ENCODE results near the gene C6orf47. TPM values are rescaled to one million over a fixed set of nuclear protein-coding genes. Genes with fewer than 3 reads are reported as not detected.

The C6orf47 gene
- total and polyA plus RNA-seq, 4 donors: 18.9 to 26.8 (median 24.0) TPM

DNA sequence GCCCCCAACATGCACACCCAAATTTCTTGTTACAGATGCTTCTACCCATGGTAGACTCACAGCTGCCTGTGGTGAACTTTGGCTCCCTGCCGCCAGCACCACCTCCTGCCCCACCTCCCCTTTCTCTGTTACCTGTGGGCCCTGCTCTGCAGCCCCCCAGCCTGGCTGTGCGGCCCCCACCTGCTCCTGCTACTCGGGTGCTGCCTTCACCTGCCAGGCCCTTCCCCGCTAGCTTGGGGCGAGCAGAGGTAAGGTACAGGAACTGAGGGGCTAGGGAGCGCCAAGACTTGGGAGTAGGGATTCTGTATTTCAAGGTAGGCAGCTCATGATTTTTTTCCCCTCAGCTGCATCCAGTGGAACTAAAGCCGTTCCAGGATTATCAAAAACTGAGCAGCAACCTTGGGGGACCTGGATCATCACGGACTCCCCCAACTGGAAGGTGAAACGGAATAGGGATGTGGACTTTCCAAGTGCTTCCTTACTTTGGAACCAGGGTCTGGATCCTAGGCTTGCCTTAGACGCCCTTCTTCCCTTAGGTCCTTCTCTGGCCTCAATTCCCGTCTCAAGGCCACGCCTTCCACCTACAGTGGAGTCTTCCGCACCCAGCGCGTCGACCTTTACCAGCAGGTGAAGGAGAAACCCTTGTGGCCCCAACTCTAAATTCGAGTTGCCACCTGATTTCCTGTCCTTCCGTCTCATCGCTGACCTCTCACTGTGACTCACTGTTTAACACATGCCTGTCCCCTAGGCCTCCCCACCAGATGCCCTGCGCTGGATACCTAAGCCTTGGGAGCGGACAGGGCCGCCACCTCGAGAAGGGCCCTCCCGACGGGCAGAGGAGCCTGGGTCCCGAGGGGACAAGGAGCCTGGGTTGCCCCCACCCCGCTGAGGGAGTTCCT lies 23.6 kb downstream of the C6orf47 start:
- H3K9me3 ChIP-seq (ENCODE audit: control insufficient read depth in 4 of 4, insufficient read depth in 3 of 4, low read length in 3 of 4): no peaks in the 10 kb centered on the region
- DNase-seq (no peak), ATAC-seq (ENCODE audit: insufficient read depth, low FRiP score) (no peak)
- TF ChIP-seq, protein P1, sequence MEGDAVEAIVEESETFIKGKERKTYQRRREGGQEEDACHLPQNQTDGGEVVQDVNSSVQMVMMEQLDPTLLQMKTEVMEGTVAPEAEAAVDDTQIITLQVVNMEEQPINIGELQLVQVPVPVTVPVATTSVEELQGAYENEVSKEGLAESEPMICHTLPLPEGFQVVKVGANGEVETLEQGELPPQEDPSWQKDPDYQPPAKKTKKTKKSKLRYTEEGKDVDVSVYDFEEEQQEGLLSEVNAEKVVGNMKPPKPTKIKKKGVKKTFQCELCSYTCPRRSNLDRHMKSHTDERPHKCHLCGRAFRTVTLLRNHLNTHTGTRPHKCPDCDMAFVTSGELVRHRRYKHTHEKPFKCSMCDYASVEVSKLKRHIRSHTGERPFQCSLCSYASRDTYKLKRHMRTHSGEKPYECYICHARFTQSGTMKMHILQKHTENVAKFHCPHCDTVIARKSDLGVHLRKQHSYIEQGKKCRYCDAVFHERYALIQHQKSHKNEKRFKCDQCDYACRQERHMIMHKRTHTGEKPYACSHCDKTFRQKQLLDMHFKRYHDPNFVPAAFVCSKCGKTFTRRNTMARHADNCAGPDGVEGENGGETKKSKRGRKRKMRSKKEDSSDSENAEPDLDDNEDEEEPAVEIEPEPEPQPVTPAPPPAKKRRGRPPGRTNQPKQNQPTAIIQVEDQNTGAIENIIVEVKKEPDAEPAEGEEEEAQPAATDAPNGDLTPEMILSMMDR (IDR thresholded peaks at IDR 0.05; ENCODE audit: control extremely low read depth, extremely low read depth): no peak
- H3K36me3 ChIP-seq (ENCODE audit: control insufficient read depth in 4 of 4, insufficient read depth in 4 of 4, low read length in 4 of 4): peaks cover 61 to 84% (median 70%) of the 10 kb centered on the region in 4 donors
- H3K4me1 ChIP-seq (ENCODE audit: control insufficient read depth in 5 of 5, insufficient read depth in 5 of 5, low read length in 5 of 5): no peaks in the 10 kb centered on the region
- H3K27ac ChIP-seq (ENCODE audit: low read depth in 1 of 2, low read length in 1 of 2): no peak overlapping the region
- H3K9ac ChIP-seq (ENCODE audit: insufficient read depth in 1 of 2, low read length in 2 of 2): no peak overlapping the region
- 85 to 86% methylated on average over 27 of the region's 27 CpGs for WGBS, 2 donors
- no peaks in the 10 kb centered on the region for H3K27me3 ChIP-seq (ENCODE audit: control insufficient read depth in 3 of 3, insufficient read depth in 3 of 3, low read length in 2 of 3)
- no peak overlapping the region for H3K4me3 ChIP-seq

DNA sequence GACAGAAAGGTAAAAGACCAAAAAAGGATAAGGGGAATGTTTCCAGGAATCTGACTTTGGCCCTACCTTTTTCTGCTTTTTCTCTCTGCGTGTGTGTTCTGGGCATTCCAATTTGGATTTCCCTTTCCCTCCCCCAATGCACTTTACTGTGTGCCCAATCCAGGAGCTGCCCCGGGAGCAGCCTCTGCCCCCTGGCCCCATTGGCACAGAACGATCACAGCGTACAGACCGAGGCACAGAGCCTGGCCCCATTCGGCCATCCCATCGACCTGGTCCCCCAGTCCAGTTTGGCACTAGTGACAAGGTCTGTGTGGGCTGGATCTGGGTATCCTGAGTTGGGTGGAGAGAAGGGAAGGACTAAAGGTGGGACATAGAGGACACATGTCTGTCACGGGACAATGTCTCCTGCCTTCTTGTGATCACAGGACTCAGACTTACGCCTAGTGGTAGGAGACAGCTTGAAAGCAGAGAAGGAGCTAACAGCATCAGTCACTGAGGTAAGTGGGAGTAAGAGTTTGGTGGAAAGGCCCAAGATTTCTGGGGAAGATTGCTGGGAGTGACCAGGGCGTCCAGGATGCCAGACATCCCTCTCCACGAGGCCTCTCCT lies 25.5 kb downstream of the C6orf47 start:
- ATAC-seq (ENCODE audit: insufficient read depth, low FRiP score) (no peak), DNase-seq (no peak)
- H3K4me1 ChIP-seq (ENCODE audit: control insufficient read depth in 5 of 5, insufficient read depth in 5 of 5, low read length in 5 of 5): no peaks in the 10 kb centered on the region
- no peak overlapping the region for H3K4me3 ChIP-seq
- no peaks in the 10 kb centered on the region for H3K27me3 ChIP-seq (ENCODE audit: control insufficient read depth in 3 of 3, insufficient read depth in 3 of 3, low read length in 2 of 3)
- 87 to 90% methylated on average over 11 of the region's 11 CpGs for WGBS, 2 donors
- TF ChIP-seq, protein P1 (IDR thresholded peaks at IDR 0.05; ENCODE audit: control extremely low read depth, extremely low read depth): no peak
- no peaks in the 10 kb centered on the region for H3K9me3 ChIP-seq (ENCODE audit: control insufficient read depth in 4 of 4, insufficient read depth in 3 of 4, low read length in 3 of 4)
- H3K27ac ChIP-seq (ENCODE audit: low read depth in 1 of 2, low read length in 1 of 2): no peak overlapping the region
- peaks cover 55 to 83% (median 61%) of the 10 kb centered on the region in 4 donors for H3K36me3 ChIP-seq (ENCODE audit: control insufficient read depth in 4 of 4, insufficient read depth in 4 of 4, low read length in 4 of 4)
- no peak overlapping the region for H3K9ac ChIP-seq (ENCODE audit: insufficient read depth in 1 of 2, low read length in 2 of 2)

DNA sequence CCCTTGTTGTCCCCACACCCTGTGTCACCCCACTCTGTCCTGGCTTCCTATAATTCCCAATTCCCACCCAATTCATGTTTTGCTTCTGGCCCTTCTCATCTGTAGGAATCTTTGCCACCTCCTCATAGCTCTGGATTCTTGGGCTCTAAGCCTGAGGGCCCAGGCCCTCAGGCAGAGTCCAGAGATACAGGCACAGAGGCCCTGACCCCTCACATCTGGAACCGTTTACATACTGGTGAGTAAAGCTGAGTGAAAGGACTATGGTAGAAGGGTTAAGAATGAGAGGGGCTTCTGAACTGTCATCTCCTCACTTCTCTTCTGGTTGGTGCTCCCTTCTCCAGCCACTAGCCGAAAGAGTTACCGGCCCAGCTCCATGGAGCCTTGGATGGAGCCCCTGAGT lies 26.4 kb downstream of the C6orf47 start:
- no peaks in the 10 kb centered on the region for H3K27me3 ChIP-seq (ENCODE audit: control insufficient read depth in 3 of 3, insufficient read depth in 3 of 3, low read length in 2 of 3)
- H3K4me3 ChIP-seq: no peak overlapping the region
- DNase-seq (no peak), ATAC-seq (ENCODE audit: insufficient read depth, low FRiP score) (no peak)
- no peaks in the 10 kb centered on the region for H3K4me1 ChIP-seq (ENCODE audit: control insufficient read depth in 5 of 5, insufficient read depth in 5 of 5, low read length in 5 of 5)
- peaks cover 50 to 82% (median 60%) of the 10 kb centered on the region in 4 donors for H3K36me3 ChIP-seq (ENCODE audit: control insufficient read depth in 4 of 4, insufficient read depth in 4 of 4, low read length in 4 of 4)
- no peak overlapping the region for H3K9ac ChIP-seq (ENCODE audit: insufficient read depth in 1 of 2, low read length in 2 of 2)
- 94 to 97% methylated on average over 3 of the region's 3 CpGs for WGBS, 2 donors
- H3K9me3 ChIP-seq (ENCODE audit: control insufficient read depth in 4 of 4, insufficient read depth in 3 of 4, low read length in 3 of 4): no peaks in the 10 kb centered on the region
- no peak overlapping the region for H3K27ac ChIP-seq (ENCODE audit: low read depth in 1 of 2, low read length in 1 of 2)
- TF ChIP-seq, protein P1 (IDR thresholded peaks at IDR 0.05; ENCODE audit: control extremely low read depth, extremely low read depth): no peak
